Central memory CD4-positive, alpha-beta T cell (primary cell): Measurements from ENCODE around the gene MTMR10.

Experiments
- DNase-seq: peaks from one replicate; pipeline ENCODE4 v3.0.0; 2022

Gene MTMR10

GRCh38 chr15:30917675-30918074 is 73.8 kb downstream of the MTMR10 start:
- no peak for DNase-seq

- no peak for DNase-seq
These were observed 74.4 kb downstream of the MTMR10 start for GRCh38 chr15:30917013-30917412.

- no peak for DNase-seq
These were observed 77.7 kb downstream of the MTMR10 start for GRCh38 chr15:30913761-30914160.

- DNase-seq, result no peak
These were observed 85.1 kb downstream of the MTMR10 start for GRCh38 chr15:30906366-30906765.

- DNase-seq, result no peak
These were observed 85.6 kb downstream of the MTMR10 start for GRCh38 chr15:30905821-30906220.

- DNase-seq, result no peak
These were observed 86.6 kb downstream of the MTMR10 start for GRCh38 chr15:30904812-30905211.

GRCh38 chr15:30903497-30904187 is 87.8 kb downstream of the MTMR10 start, which contains the start of gene FAN1:
Gene FAN1 (plus strand): TSS chr15:30903915. CDS start chr15:30904664, 749 bp downstream.
- peak; percentile 67 for DNase-seq

- DNase-seq, result no peak
These were observed 89.5 kb downstream of the MTMR10 start for GRCh38 chr15:30901889-30902288.

- no peak for DNase-seq
These were observed 95.2 kb downstream of the MTMR10 start for GRCh38 chr15:30896211-30896606.

- DNase-seq, result no peak
These were observed 95.8 kb downstream of the MTMR10 start for GRCh38 chr15:30895461-30896210.

- no peak for DNase-seq
These were observed 102.2 kb downstream of the MTMR10 start for GRCh38 chr15:30889196-30889595.
